Adrenal gland (tissue), 12 donors: ENCODE data around the gene INSRR. TPM values are rescaled to one million over a fixed set of nuclear protein-coding genes. Genes with fewer than 3 reads are reported as not detected.
A peak's percentile ranks its signal among the peaks of the same experiment; 100 is the strongest.

Source experiments
- DNase-seq, 7 donors: peaks; one replicate each; pipeline ENCODE4 v3.0.0-alpha.2; 2019 to 2020
- H3K27ac ChIP-seq, 5 donors: fragments of 200-600 bp; sonication (generic) in 4 of 5; 1 replicate in 3 of 5; 2 replicates in 2 of 5; pipeline versions ENCODE4 v1.5.1 to v1.8.0; 2016 to 2020; ENCODE audit warnings: mild to moderate bottlenecking in 1 of 5
- H3K27me3 ChIP-seq: fragments of 200-600 bp; 2 replicates; pipeline ENCODE4 v1.8.0; 2021
- H3K36me3 ChIP-seq, 2 donors: fragments of 200-600 bp; replicated peaks in 1 of 2; 1 replicate in 1 of 2; 2 replicates in 1 of 2; pipeline versions ENCODE4 v1.5.1 to v1.8.0; 2018 to 2022
- H3K4me1 ChIP-seq, 2 donors: fragments of 200-600 bp; replicated peaks in 1 of 2; 1 replicate in 1 of 2; 2 replicates in 1 of 2; pipeline versions ENCODE4 v1.5.1 to v1.8.0; 2018 to 2021
- H3K4me3 ChIP-seq, 4 donors: fragments of 200-600 bp; sonication (generic) in 3 of 4; one replicate each; pipeline ENCODE4 v1.5.1; 2016 to 2018
- H3K9me3 ChIP-seq, 3 donors: fragments of 200-600 bp; sonication (generic) in 1 of 3; replicated peaks in 1 of 3; 1 replicate in 2 of 3; 2 replicates in 1 of 3; pipeline versions ENCODE4 v1.5.1 to v1.8.0; 2016 to 2021
- POLR2A ChIP-seq, 2 donors: fragments of 450-650 bp; IDR thresholded peaks; one replicate each; pipeline ENCODE4 v1.6.1; 2017; ENCODE audit warnings: antibody characterized with exemption in 2 of 2, mild to moderate bottlenecking in 2 of 2, moderate library complexity in 1 of 2
- WGBS, 4 donors: extraction: QIAGEN DNeasy Blood & Tissue Kit in 2 of 4; methylation state at CpG; one replicate each; pipeline versions ENCODE4 v1.1.5 to v1.1.7; 2013 to 2017; 5-methylcytosine and 5-hydroxymethylcytosine counted together
- intact Hi-C, 2 donors: fragments of 100-400 bp; cut with DNase I; formaldehyde crosslinking; loops; one replicate each; pipeline versions ENCODE4 v1.14.1 to v1.15.0; 2022 to 2023
- polyA plus RNA-seq, 3 donors: library from polyadenylated mRNA; stranded (reverse); fragments of 200-250 nt in 2 of 3; fragments of 350-450 nt in 1 of 3; fragmentation: Illumina TruSeq in 1 of 3; extraction: RNeasy Lipid Tissue Mini Kit (QIAGEN cat#74804) in 1 of 3; gene quantifications; one replicate each; pipeline ENCODE4 v1.2.3, GENCODE V29; 2013 to 2014
- total RNA-seq, 9 donors: library from RNA; depleted of rRNA in 4 of 9; stranded (reverse); fragments of >200 nt in 4 of 9; fragments of 120-200 nt in 1 of 9; fragmentation: NEBNext Ultra II Directional in 1 of 9; extraction: Animal tissue kit (Norgen Biotek cat#: 25700) in 1 of 9; gene quantifications; one replicate each; pipeline versions ENCODE4 v1.1.0 to v1.2.4, GENCODE V29; 2013 to 2023
- TF ChIP-seq, protein P1 (sequence below), 6 experiments: fragments of 450-650 bp in 4 of 6; fragments of 200-600 bp in 2 of 6; sonication (generic) in 1 of 6; IDR thresholded peaks; 1 replicate in 5 of 6; 2 replicates in 1 of 6; pipeline versions ENCODE4 v1.5.1 to v1.8.0; 2016 to 2021; ENCODE audit warnings: antibody characterized with exemption in 6 of 6, mild to moderate bottlenecking in 2 of 6, moderate library complexity in 1 of 6
- donor health status: healthy with polysubstance abuse.
- donor health status: Bipolar disorder and iron deficiency.
- donor health status: DM: yes; HTN: yes; CAD: no.
- donor health status: DM: no; HTN: no; CAD: no.
- donor health status: DM: no; HTN: no; CAD: no.
- donor health status: DM: yes; HTN: yes; CAD: no.

The INSRR gene
- total and polyA plus RNA-seq, 12 donors: 0.04 to 8.7 (median 0.35) TPM; not detected in 2

GRCh38 chr1:156794506-156795373, 64.2 kb downstream of the INSRR start:
- TF ChIP-seq, protein P1, sequence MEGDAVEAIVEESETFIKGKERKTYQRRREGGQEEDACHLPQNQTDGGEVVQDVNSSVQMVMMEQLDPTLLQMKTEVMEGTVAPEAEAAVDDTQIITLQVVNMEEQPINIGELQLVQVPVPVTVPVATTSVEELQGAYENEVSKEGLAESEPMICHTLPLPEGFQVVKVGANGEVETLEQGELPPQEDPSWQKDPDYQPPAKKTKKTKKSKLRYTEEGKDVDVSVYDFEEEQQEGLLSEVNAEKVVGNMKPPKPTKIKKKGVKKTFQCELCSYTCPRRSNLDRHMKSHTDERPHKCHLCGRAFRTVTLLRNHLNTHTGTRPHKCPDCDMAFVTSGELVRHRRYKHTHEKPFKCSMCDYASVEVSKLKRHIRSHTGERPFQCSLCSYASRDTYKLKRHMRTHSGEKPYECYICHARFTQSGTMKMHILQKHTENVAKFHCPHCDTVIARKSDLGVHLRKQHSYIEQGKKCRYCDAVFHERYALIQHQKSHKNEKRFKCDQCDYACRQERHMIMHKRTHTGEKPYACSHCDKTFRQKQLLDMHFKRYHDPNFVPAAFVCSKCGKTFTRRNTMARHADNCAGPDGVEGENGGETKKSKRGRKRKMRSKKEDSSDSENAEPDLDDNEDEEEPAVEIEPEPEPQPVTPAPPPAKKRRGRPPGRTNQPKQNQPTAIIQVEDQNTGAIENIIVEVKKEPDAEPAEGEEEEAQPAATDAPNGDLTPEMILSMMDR (IDR thresholded peaks at IDR 0.05): no peak
- no peak for TF ChIP-seq POLR2A (IDR thresholded peaks at IDR 0.05)
- intact Hi-C loops: no loop called here
- H3K4me3 ChIP-seq: no peak overlapping the region
- peaks cover 3 to 10% of the 10 kb centered on the region in 2 donors for H3K4me1 ChIP-seq
- DNase-seq: no peak
- H3K9me3 ChIP-seq: no peaks in the 10 kb centered on the region
- peak overlapping the region in 1 of 5 donors; percentile 55 for H3K27ac ChIP-seq
- 77 to 79% (median 78%) methylated on average over 7 of the region's 7 CpGs for WGBS, 4 donors
- H3K36me3 ChIP-seq: peaks cover 0 to 91% of the 10 kb centered on the region in 2 donors
- H3K27me3 ChIP-seq: no peaks in the 10 kb centered on the region

Other genes starting within 250 kb of the INSRR start
- 1 to 10 TPM in 2 of 9 donors, under 1 TPM in 4, not detected in 3; 0.17 to 1.5 (median 0.73) TPM for gene HAPLN2, start 239.7 kb downstream of the INSRR start, total RNA-seq
- 1 to 10 TPM in 2 of 3 donors, not detected in 1; 2.2 to 3.1 TPM for gene HAPLN2, start 239.7 kb downstream of the INSRR start, polyA plus RNA-seq
- 10 to 100 TPM in 3 of 9 donors, under 1 TPM in 4, not detected in 2; 0.11 to 36.3 (median 0.57) TPM for gene BCAN, start 217.0 kb downstream of the INSRR start, total RNA-seq
- gene BCAN, start 217.0 kb downstream of the INSRR start, polyA plus RNA-seq: 10 to 100 TPM in 1 of 3 donors, 1 to 10 TPM in 2; 2.4 to 24.9 (median 8.9) TPM
- 10 to 100 TPM in 6 of 9 donors, 1 to 10 TPM in 3; 7.7 to 22.9 (median 13.6) TPM for gene NES, start 181.7 kb downstream of the INSRR start, total RNA-seq
- gene NES, start 181.7 kb downstream of the INSRR start, polyA plus RNA-seq: 10 to 100 TPM; 13.2 to 26.9 (median 18.0) TPM
- gene CRABP2, start 153.5 kb downstream of the INSRR start, total RNA-seq: 10 to 100 TPM in 1 of 9 donors, 1 to 10 TPM in 8; 3.1 to 11.6 (median 7.0) TPM
- 10 to 100 TPM in 2 of 3 donors, 1 to 10 TPM in 1; 5.0 to 17.8 (median 11.2) TPM for gene CRABP2, start 153.5 kb downstream of the INSRR start, polyA plus RNA-seq
- gene METTL25B, start 130.6 kb downstream of the INSRR start, total RNA-seq: 100 to 1,000 TPM in 1 of 9 donors, 10 to 100 TPM in 8; 22.3 to 140 (median 28.9) TPM
- gene METTL25B, start 130.6 kb downstream of the INSRR start, polyA plus RNA-seq: 100 to 1,000 TPM in 1 of 3 donors, 10 to 100 TPM in 2; 17.4 to 127 (median 68.6) TPM
- 10 to 100 TPM; 10.6 to 38.5 (median 19.3) TPM for gene ISG20L2, start 130.4 kb downstream of the INSRR start, total RNA-seq
- gene ISG20L2, start 130.4 kb downstream of the INSRR start, polyA plus RNA-seq: 10 to 100 TPM in 1 of 3 donors, 1 to 10 TPM in 2; 5.5 to 40.0 (median 8.8) TPM
- 100 to 1,000 TPM in 5 of 9 donors, 10 to 100 TPM in 4; 46.7 to 140 (median 104) TPM for gene MRPL24, start 118.0 kb downstream of the INSRR start, total RNA-seq
- gene MRPL24, start 118.0 kb downstream of the INSRR start, polyA plus RNA-seq: 100 to 1,000 TPM; 154 to 294 (median 239) TPM
- 100 to 1,000 TPM; 119 to 159 (median 144) TPM for gene HDGF, start 107.4 kb downstream of the INSRR start, total RNA-seq
- 100 to 1,000 TPM in 1 of 3 donors, 10 to 100 TPM in 2; 62.0 to 199 (median 96.0) TPM for gene HDGF, start 107.4 kb downstream of the INSRR start, polyA plus RNA-seq
- gene PRCC, start 91.6 kb downstream of the INSRR start, total RNA-seq: 10 to 100 TPM; 35.9 to 77.5 (median 56.9) TPM
- gene PRCC, start 91.6 kb downstream of the INSRR start, polyA plus RNA-seq: 100 to 1,000 TPM in 1 of 3 donors, 10 to 100 TPM in 2; 63.4 to 137 (median 67.6) TPM
- gene SH2D2A, start 42.3 kb downstream of the INSRR start, total RNA-seq: 1 to 10 TPM in 5 of 9 donors, under 1 TPM in 3, not detected in 1; 0.11 to 4.8 (median 2.2) TPM
- 1 to 10 TPM in 1 of 3 donors, under 1 TPM in 2; 0.40 to 3.9 (median 0.91) TPM for gene SH2D2A, start 42.3 kb downstream of the INSRR start, polyA plus RNA-seq
- 10 to 100 TPM in 1 of 9 donors, 1 to 10 TPM in 3, under 1 TPM in 4, not detected in 1; 0.26 to 11.2 (median 3.2) TPM for gene NTRK1, start 1.7 kb upstream of the INSRR start, total RNA-seq
- gene NTRK1, start 1.7 kb upstream of the INSRR start, polyA plus RNA-seq: 10 to 100 TPM in 2 of 3 donors, 1 to 10 TPM in 1; 1.1 to 22.6 (median 13.6) TPM
- 10 to 100 TPM in 5 of 9 donors, 1 to 10 TPM in 4; 4.5 to 31.1 (median 11.0) TPM for gene PEAR1, start 34.6 kb upstream of the INSRR start, total RNA-seq
- 10 to 100 TPM in 1 of 3 donors, 1 to 10 TPM in 2; 4.2 to 15.1 (median 6.2) TPM for gene PEAR1, start 34.6 kb upstream of the INSRR start, polyA plus RNA-seq
- gene LRRC71, start 61.5 kb upstream of the INSRR start, total RNA-seq: under 1 TPM in 5 of 9 donors, not detected in 4; 0.11 to 0.39 (median 0.26) TPM
- gene LRRC71, start 61.5 kb upstream of the INSRR start, polyA plus RNA-seq: 1 to 10 TPM in 2 of 3 donors, under 1 TPM in 1; 0.20 to 4.6 (median 1.2) TPM
- 10 to 100 TPM; 19.3 to 69.2 (median 44.3) TPM for gene ARHGEF11, start 186.6 kb upstream of the INSRR start, total RNA-seq
- gene ARHGEF11, start 186.6 kb upstream of the INSRR start, polyA plus RNA-seq: 10 to 100 TPM; 14.2 to 33.6 (median 20.7) TPM
- gene ETV3L, start 240.7 kb upstream of the INSRR start, total RNA-seq: not detected
- gene ETV3L, start 240.7 kb upstream of the INSRR start, polyA plus RNA-seq: not detected